ENCODE measurements around the gene ZNF19. TPM values are rescaled to one million over a fixed set of nuclear protein-coding genes. Genes with fewer than 3 reads are reported as not detected.

The ZNF19 gene
- total and polyA plus RNA-seq, 2 of the 8 experiments (the other 6 are each of a cell fraction or from before 2014, with no cell fraction given), result 1.5 to 3.5 TPM

- Histone ChIP-seq H3K27me3 (replicated peaks in 1 of 4; ENCODE audit: control insufficient read depth in 3 of 4, extremely low read depth in 1 of 4, insufficient read depth in 3 of 4, low read length in 3 of 4) (no peaks in the 10 kb centered on the region), H2BK15ac (ENCODE audit: low read length) (no peak overlapping the region), H3K23me2 (ENCODE audit: low read depth, low read length) (no peaks in the 10 kb centered on the region), H4K8ac (ENCODE audit: extremely low read depth, insufficient read depth, low read length) (no peak overlapping the region), H2BK120ac (replicated peaks; ENCODE audit: low read depth, low read length) (no peak overlapping the region), H3K14ac (ENCODE audit: insufficient read length) (no peak overlapping the region), H3K4ac (replicated peaks; ENCODE audit: insufficient read length, low read depth, low read length) (no peak overlapping the region), H2AK5ac (ENCODE audit: low read depth, low read length) (no peak overlapping the region), H3K79me1 (ENCODE audit: low read depth, low read length) (peaks cover 3% of the 10 kb centered on the region; the same call in 1 of the 2 replicates), H3K4me3 (ENCODE audit: extremely low read depth in 1 of 4, insufficient read depth in 2 of 4, low read depth in 3 of 4, low read length in 4 of 4) (no peak overlapping the region), H3K4me1 (replicated peaks in 1 of 4; ENCODE audit: control insufficient read depth in 3 of 4, insufficient read depth in 4 of 4, low read length in 3 of 4) (no peaks in the 10 kb centered on the region), H3K36me3 (ENCODE audit: control insufficient read depth in 2 of 4, insufficient read depth in 4 of 4, low read length in 3 of 4) (no peaks in the 10 kb centered on the region), H4K91ac (replicated peaks; ENCODE audit: insufficient read length, low read length) (no peak overlapping the region), H4K5ac (ENCODE audit: insufficient read length, low read depth, low read length) (no peak overlapping the region), H2BK5ac (ENCODE audit: low read depth, low read length) (no peak overlapping the region), H3K56ac (replicated peaks; ENCODE audit: insufficient read length, low read depth, low read length) (no peak overlapping the region), H3K79me2 (ENCODE audit: control insufficient read depth in 1 of 2, insufficient read depth in 2 of 2, low read length in 2 of 2) (no peaks in the 10 kb centered on the region), H4K20me1 (replicated peaks in 1 of 2; ENCODE audit: control insufficient read depth in 1 of 2, insufficient read depth in 2 of 2, low read length in 2 of 2) (no peaks in the 10 kb centered on the region), H3K27ac (ENCODE audit: low read depth, low read length) (no peak overlapping the region), H3K18ac (ENCODE audit: extremely low read depth, low read length) (no peak overlapping the region), H3K23ac (ENCODE audit: insufficient read length) (no peak overlapping the region), H2BK20ac (ENCODE audit: low read length) (no peak overlapping the region), H3K9ac (replicated peaks in 1 of 4; ENCODE audit: extremely low read depth in 1 of 4, low read depth in 3 of 4, low read length in 3 of 4) (no peak overlapping the region), H3K4me2 (ENCODE audit: insufficient read depth in 1 of 2, low read depth in 2 of 2, low read length in 2 of 2) (no peak overlapping the region), H2BK12ac (ENCODE audit: low read depth, low read length) (no peak overlapping the region), H3K9me3 (ENCODE audit: insufficient read depth in 2 of 2, low read depth in 1 of 2, low read length in 1 of 2) (no peaks in the 10 kb centered on the region), H2AFZ (ENCODE audit: low read length) (no peak overlapping the region)
- ChIA-PET POLR2A (ENCODE audit: partially characterized antibody) (interaction anchor here (1.5 kb wide), 1 partner anchor 11 kb away, joined by 10 read pairs; the partner anchor contains the start of gene CHST4), CTCF (ENCODE audit: partially characterized antibody) (interaction anchor here (0.8 to 12.7 kb wide), 25 partner anchors 8 to 179 kb away, joined by 3 to 140 read pairs (median 5); partner anchors contain the start of genes CALB2 and CHST4)
- FAIRE-seq, result peak; percentile 99
- DNase-seq (ENCODE audit: low read depth in 1 of 2, low spot score in 2 of 2), result peak in 1 of 2 experiments; percentile 76
- 67% methylated on average over 6 of the region's 6 CpGs; no CpG with 5 or more reads in 1 of the 2 experiments for WGBS, 2 experiments (ENCODE audit: extremely low coverage in 1 of 2, insufficient coverage in 1 of 2, insufficient read length in 1 of 2, insufficient replicate concordance in 2 of 2, low coverage in 1 of 2, low lambda C conversion rate in 2 of 2, missing lambda C conversion rate in 1 of 2)
- TF ChIP-seq CTCF (IDR thresholded peaks at IDR 0.05; ENCODE audit: control extremely low read depth in 1 of 3, insufficient read depth in 1 of 3, low read depth in 1 of 3, low read length in 3 of 3) (peak; percentile 45 to 89 (median 84)), SIX5 (IDR thresholded peaks at IDR 0.05; ENCODE audit: low read depth, low read length) (no peak), RXRA (IDR thresholded peaks at IDR 0.05; ENCODE audit: insufficient read depth, low read depth, low read length) (no peak), SP1 (IDR thresholded peaks at IDR 0.05; ENCODE audit: low read depth, low read length) (no peak), PHF8 (conservative IDR thresholded peaks at IDR 0.05; ENCODE audit: low read depth, low read length) (no peak), SP4 (IDR thresholded peaks at IDR 0.05; ENCODE audit: low read length) (no peak), RAD21 (IDR thresholded peaks at IDR 0.05 in 1 of 2, conservative IDR thresholded peaks at IDR 0.05 in 1 of 2; ENCODE audit: low read depth in 2 of 2, low read length in 2 of 2) (peak; percentile 87 to 91), RBBP5 (IDR thresholded peaks at IDR 0.05; ENCODE audit: borderline replicate concordance, low read depth, low read length) (no peak), KDM5A (IDR thresholded peaks at IDR 0.05; ENCODE audit: low read length) (no peak), ZNF274 (IDR thresholded peaks at IDR 0.05; ENCODE audit: borderline replicate concordance, extremely low read depth, low read length) (no peak), TAF7 (optimal IDR thresholded peaks at IDR 0.05; ENCODE audit: borderline replicate concordance, low read depth, low read length) (no peak), TCF12 (IDR thresholded peaks at IDR 0.05; ENCODE audit: low read depth, low read length) (no peak)
Measured at GRCh38 chr16:71537643-71538042, 48.5 kb upstream of the ZNF19 start.

Data from H1 (cell line).